SK-N-SH treated with all-trans-retinoic acid at 6 μM for 48 hours (cell line): Measurements from ENCODE around the gene GSTO2.

Experiments
- ATAC-seq: fragments of 200-7000 bp; cut with Tn5 transposase; 3 replicates; pipeline ENCODE4 v1.9.1; 2020; ENCODE audit warnings: mild to moderate bottlenecking, moderate library complexity
- ARNTL ChIP-seq: fragments of 450-650 bp; formaldehyde crosslinking; IDR thresholded peaks from 2 replicates; pipeline ENCODE4 v1.5.0; 2020; ENCODE audit warnings: low read depth, mild to moderate bottlenecking, moderate library complexity, borderline replicate concordance
- BACH2 ChIP-seq: fragments of 250-450 bp; sonication (Bioruptor Pico); IDR thresholded peaks from 2 replicates; pipeline ENCODE4 v1.9.0; 2021; ENCODE audit warnings: mild to moderate bottlenecking, borderline replicate concordance
- CREB5 ChIP-seq: fragments of 250-450 bp; sonication (Bioruptor Pico); IDR thresholded peaks from 2 replicates; pipeline ENCODE4 v1.5.1; 2020; ENCODE audit warnings: low read depth, mild to moderate bottlenecking, moderate library complexity
- CSDC2 ChIP-seq: fragments of 250-450 bp; sonication (Bioruptor Pico); IDR thresholded peaks from 2 replicates; pipeline ENCODE4 v1.5.0; 2020; ENCODE audit warnings: mild to moderate bottlenecking, moderate library complexity
- ESRRG ChIP-seq: fragments of 250-450 bp; sonication (Bioruptor Pico); IDR thresholded peaks from 2 replicates; pipeline ENCODE4 v1.6.1; 2021; ENCODE audit warnings: mild to moderate bottlenecking
- GLIS3 ChIP-seq: fragments of 250-450 bp; sonication (Bioruptor Pico); IDR thresholded peaks from 2 replicates; pipeline ENCODE4 v1.5.0; 2020; ENCODE audit warnings: mild to moderate bottlenecking, moderate library complexity
- OSR1 ChIP-seq: fragments of 250-450 bp; sonication (Bioruptor Pico); IDR thresholded peaks from 2 replicates; pipeline ENCODE4 v1.8.0; 2022; ENCODE audit warnings: moderate library complexity, mild to moderate bottlenecking, inconsistent platforms
- PPARA ChIP-seq: fragments of 250-450 bp; sonication (Bioruptor Pico); IDR thresholded peaks from 2 replicates; pipeline ENCODE4 v1.5.0; 2020; ENCODE audit warnings: mild to moderate bottlenecking, borderline replicate concordance
- TCF4 ChIP-seq: fragments of 250-450 bp; sonication (Bioruptor Pico); IDR thresholded peaks from 2 replicates; pipeline ENCODE4 v1.8.0; 2021; ENCODE audit warnings: mild to moderate bottlenecking, moderate library complexity, borderline replicate concordance
- TOX ChIP-seq: fragments of 250-450 bp; sonication (Bioruptor Pico); IDR thresholded peaks from 2 replicates; pipeline ENCODE4 v1.8.0; 2021; ENCODE audit warnings: mild to moderate bottlenecking, moderate library complexity, borderline replicate concordance
- TSHZ2 ChIP-seq: fragments of 250-450 bp; sonication (Bioruptor Pico); IDR thresholded peaks from 2 replicates; pipeline ENCODE4 v1.5.0; 2020; ENCODE audit warnings: mild to moderate bottlenecking, moderate library complexity
- ZFP3 ChIP-seq: fragments of 250-450 bp; sonication (Bioruptor Pico); IDR thresholded peaks from 2 replicates; pipeline ENCODE4 v1.5.0; 2020; ENCODE audit warnings: mild to moderate bottlenecking, moderate library complexity
- ZFP30 ChIP-seq: fragments of 450-650 bp; formaldehyde crosslinking; IDR thresholded peaks from 2 replicates; pipeline ENCODE4 v1.5.0; 2022; ENCODE audit warnings: mild to moderate bottlenecking, moderate library complexity
- ZNF565 ChIP-seq: fragments of 450-650 bp; formaldehyde crosslinking; conservative IDR thresholded peaks from 2 replicates; pipeline ENCODE4 v1.5.0; 2020; ENCODE audit warnings: low read depth, mild to moderate bottlenecking, moderate library complexity
- ZNF70 ChIP-seq: fragments of 450-650 bp; formaldehyde crosslinking; IDR thresholded peaks from 2 replicates; pipeline ENCODE4 v1.5.0; 2020; ENCODE audit warnings: mild to moderate bottlenecking, moderate library complexity
- ZNF8 ChIP-seq: fragments of 450-650 bp; formaldehyde crosslinking; IDR thresholded peaks from 2 replicates; pipeline ENCODE4 v1.5.0; 2020; ENCODE audit warnings: mild to moderate bottlenecking, moderate library complexity
- TF ChIP-seq, protein P1 (sequence below): fragments of 250-450 bp; sonication (Bioruptor Pico); IDR thresholded peaks from 2 replicates; pipeline ENCODE4 v1.5.1; 2021; ENCODE audit warnings: mild to moderate bottlenecking, moderate library complexity
- TF ChIP-seq, protein P2 (sequence below): fragments of 250-450 bp; sonication (Bioruptor Pico); IDR thresholded peaks from 2 replicates; pipeline ENCODE4 v1.8.0; 2021; ENCODE audit warnings: low read depth, mild to moderate bottlenecking, moderate library complexity, borderline replicate concordance

Gene GSTO2

GRCh38 chr10:104299031-104299904 lies 30.3 kb downstream of the GSTO2 start:
- TF ChIP-seq CSDC2 (CRISPR knock-in tag) (no peak), ZNF8 (CRISPR knock-in tag) (no peak), BACH2 (no peak), PPARA (CRISPR knock-in tag) (no peak), ESRRG (CRISPR knock-in tag) (no peak), ZFP3 (CRISPR knock-in tag) (no peak), OSR1 (CRISPR knock-in tag) (no peak), TOX (CRISPR knock-in tag) (no peak), ARNTL (CRISPR knock-in tag) (no peak), ZNF70 (CRISPR knock-in tag) (no peak), TCF4 (CRISPR knock-in tag) (no peak), TSHZ2 (CRISPR knock-in tag) (no peak), CREB5 (no peak)
- TF ChIP-seq, protein P1, sequence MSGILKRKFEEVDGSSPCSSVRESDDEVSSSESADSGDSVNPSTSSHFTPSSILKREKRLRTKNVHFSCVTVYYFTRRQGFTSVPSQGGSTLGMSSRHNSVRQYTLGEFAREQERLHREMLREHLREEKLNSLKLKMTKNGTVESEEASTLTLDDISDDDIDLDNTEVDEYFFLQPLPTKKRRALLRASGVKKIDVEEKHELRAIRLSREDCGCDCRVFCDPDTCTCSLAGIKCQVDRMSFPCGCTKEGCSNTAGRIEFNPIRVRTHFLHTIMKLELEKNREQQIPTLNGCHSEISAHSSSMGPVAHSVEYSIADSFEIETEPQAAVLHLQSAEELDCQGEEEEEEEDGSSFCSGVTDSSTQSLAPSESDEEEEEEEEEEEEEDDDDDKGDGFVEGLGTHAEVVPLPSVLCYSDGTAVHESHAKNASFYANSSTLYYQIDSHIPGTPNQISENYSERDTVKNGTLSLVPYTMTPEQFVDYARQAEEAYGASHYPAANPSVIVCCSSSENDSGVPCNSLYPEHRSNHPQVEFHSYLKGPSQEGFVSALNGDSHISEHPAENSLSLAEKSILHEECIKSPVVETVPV (CRISPR knock-in tag): no peak
- TF ChIP-seq, protein P2, sequence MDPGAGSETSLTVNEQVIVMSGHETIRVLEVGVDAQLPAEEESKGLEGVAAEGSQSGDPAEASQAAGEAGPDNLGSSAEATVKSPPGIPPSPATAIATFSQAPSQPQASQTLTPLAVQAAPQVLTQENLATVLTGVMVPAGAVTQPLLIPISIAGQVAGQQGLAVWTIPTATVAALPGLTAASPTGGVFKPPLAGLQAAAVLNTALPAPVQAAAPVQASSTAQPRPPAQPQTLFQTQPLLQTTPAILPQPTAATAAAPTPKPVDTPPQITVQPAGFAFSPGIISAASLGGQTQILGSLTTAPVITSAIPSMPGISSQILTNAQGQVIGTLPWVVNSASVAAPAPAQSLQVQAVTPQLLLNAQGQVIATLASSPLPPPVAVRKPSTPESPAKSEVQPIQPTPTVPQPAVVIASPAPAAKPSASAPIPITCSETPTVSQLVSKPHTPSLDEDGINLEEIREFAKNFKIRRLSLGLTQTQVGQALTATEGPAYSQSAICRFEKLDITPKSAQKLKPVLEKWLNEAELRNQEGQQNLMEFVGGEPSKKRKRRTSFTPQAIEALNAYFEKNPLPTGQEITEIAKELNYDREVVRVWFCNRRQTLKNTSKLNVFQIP (CRISPR knock-in tag): no peak
- ATAC-seq: no peak

GRCh38 chr10:104300002-104300735 lies 31.2 kb downstream of the GSTO2 start:
- 0 out of 2 replicates have a peak, but pooled peaks have one; percentile 19 for TF ChIP-seq TOX (CRISPR knock-in tag)
- TF ChIP-seq ARNTL (CRISPR knock-in tag): no peak
- TF ChIP-seq, protein P1 (CRISPR knock-in tag): no peak
- peak; percentile 55 for ATAC-seq

DNA sequence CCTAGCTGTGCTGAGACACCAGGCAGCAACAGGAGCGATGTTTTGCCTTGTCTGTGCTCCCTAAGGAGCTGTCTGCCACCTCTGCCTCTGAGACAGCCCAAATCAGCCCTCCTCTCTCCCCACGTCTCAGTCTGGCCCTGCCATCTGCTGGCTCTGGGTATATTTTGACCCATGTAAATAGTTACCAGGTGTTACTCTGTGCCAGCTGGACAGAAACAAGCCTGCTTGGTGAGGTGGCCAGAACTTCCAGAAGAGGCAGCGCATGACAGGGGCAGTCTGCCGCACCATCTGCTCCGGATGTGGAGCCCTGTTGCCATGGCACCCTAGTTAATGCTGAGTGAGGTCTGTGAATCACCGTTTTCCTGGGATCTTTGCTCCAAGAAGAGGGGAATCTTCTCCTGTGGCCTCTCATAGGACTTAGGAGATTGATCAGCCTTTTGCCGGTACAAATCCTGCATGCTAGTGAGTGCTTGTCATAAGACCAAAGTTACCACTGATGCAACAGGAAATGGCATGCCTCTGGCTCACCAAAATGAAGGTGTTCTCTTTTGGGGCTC lies 31.8 kb downstream of the GSTO2 start:
- TF ChIP-seq CREB5: no peak
- TF ChIP-seq TSHZ2 (CRISPR knock-in tag): peak; percentile 77
- TF ChIP-seq GLIS3 (CRISPR knock-in tag): no peak
- TF ChIP-seq OSR1 (CRISPR knock-in tag): no peak
- no peak for TF ChIP-seq ZNF70 (CRISPR knock-in tag)
- TF ChIP-seq TOX (CRISPR knock-in tag): no peak
- TF ChIP-seq ZFP30 (CRISPR knock-in tag): no peak
- TF ChIP-seq, protein P1 (CRISPR knock-in tag): no peak
- TF ChIP-seq TCF4 (CRISPR knock-in tag): peak; percentile 70
- TF ChIP-seq ZNF565 (CRISPR knock-in tag): no peak
- TF ChIP-seq BACH2: no peak
- peak; percentile 89 for ATAC-seq
